Measurements from ENCODE around the gene C18orf63.

DNA sequence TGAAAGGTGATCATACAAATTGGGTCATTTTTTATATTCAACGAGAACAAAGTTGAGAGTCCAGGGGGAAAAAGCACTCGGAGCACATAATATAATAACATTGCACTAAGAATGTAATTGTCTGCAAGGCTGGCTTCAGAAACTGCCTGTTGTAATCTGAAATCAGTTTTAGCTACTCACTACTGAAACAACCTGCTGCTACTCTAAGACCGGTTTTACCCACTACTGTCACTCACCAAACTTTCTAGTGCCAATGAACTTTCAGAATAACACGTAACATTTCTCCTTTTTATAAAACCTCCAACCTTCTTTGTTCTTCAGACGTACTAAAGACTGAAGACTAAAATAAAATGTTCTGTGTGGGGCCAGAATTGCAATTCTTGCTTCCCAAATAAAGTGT, 12.3 kb upstream of the C18orf63 start:
- TF ChIP-seq, protein P1, sequence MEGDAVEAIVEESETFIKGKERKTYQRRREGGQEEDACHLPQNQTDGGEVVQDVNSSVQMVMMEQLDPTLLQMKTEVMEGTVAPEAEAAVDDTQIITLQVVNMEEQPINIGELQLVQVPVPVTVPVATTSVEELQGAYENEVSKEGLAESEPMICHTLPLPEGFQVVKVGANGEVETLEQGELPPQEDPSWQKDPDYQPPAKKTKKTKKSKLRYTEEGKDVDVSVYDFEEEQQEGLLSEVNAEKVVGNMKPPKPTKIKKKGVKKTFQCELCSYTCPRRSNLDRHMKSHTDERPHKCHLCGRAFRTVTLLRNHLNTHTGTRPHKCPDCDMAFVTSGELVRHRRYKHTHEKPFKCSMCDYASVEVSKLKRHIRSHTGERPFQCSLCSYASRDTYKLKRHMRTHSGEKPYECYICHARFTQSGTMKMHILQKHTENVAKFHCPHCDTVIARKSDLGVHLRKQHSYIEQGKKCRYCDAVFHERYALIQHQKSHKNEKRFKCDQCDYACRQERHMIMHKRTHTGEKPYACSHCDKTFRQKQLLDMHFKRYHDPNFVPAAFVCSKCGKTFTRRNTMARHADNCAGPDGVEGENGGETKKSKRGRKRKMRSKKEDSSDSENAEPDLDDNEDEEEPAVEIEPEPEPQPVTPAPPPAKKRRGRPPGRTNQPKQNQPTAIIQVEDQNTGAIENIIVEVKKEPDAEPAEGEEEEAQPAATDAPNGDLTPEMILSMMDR (conservative IDR thresholded peaks at IDR 0.05; ENCODE audit: low read depth in 2 of 2) = no peak
- TF ChIP-seq CREB1 (CRISPR knock-in tag; IDR thresholded peaks at IDR 0.05; ENCODE audit: low read depth) (no peak), REST (IDR thresholded peaks at IDR 0.05; ENCODE audit: unreplicated experiment) (no peak), EZH2phosphoT487 (IDR thresholded peaks at IDR 0.05; ENCODE audit: unreplicated experiment) (no peak), ETS1 (IDR thresholded peaks at IDR 0.05) (no peak), POLR2AphosphoS5 (IDR thresholded peaks at IDR 0.05; ENCODE audit: low read depth) (no peak), EZH2 (IDR thresholded peaks at IDR 0.05; ENCODE audit: low read depth, unreplicated experiment) (no peak), STAT1 (IDR thresholded peaks at IDR 0.05; ENCODE audit: unreplicated experiment) (no peak), ZNF114 (CRISPR knock-in tag; IDR thresholded peaks at IDR 0.05) (no peak), ZNF331 (CRISPR knock-in tag; IDR thresholded peaks at IDR 0.05; ENCODE audit: low read depth) (no peak), JUNB (IDR thresholded peaks at IDR 0.05; ENCODE audit: unreplicated experiment) (no peak), NANOG (IDR thresholded peaks at IDR 0.05; ENCODE audit: borderline replicate concordance) (no peak)
- TF ChIP-seq, protein P2, sequence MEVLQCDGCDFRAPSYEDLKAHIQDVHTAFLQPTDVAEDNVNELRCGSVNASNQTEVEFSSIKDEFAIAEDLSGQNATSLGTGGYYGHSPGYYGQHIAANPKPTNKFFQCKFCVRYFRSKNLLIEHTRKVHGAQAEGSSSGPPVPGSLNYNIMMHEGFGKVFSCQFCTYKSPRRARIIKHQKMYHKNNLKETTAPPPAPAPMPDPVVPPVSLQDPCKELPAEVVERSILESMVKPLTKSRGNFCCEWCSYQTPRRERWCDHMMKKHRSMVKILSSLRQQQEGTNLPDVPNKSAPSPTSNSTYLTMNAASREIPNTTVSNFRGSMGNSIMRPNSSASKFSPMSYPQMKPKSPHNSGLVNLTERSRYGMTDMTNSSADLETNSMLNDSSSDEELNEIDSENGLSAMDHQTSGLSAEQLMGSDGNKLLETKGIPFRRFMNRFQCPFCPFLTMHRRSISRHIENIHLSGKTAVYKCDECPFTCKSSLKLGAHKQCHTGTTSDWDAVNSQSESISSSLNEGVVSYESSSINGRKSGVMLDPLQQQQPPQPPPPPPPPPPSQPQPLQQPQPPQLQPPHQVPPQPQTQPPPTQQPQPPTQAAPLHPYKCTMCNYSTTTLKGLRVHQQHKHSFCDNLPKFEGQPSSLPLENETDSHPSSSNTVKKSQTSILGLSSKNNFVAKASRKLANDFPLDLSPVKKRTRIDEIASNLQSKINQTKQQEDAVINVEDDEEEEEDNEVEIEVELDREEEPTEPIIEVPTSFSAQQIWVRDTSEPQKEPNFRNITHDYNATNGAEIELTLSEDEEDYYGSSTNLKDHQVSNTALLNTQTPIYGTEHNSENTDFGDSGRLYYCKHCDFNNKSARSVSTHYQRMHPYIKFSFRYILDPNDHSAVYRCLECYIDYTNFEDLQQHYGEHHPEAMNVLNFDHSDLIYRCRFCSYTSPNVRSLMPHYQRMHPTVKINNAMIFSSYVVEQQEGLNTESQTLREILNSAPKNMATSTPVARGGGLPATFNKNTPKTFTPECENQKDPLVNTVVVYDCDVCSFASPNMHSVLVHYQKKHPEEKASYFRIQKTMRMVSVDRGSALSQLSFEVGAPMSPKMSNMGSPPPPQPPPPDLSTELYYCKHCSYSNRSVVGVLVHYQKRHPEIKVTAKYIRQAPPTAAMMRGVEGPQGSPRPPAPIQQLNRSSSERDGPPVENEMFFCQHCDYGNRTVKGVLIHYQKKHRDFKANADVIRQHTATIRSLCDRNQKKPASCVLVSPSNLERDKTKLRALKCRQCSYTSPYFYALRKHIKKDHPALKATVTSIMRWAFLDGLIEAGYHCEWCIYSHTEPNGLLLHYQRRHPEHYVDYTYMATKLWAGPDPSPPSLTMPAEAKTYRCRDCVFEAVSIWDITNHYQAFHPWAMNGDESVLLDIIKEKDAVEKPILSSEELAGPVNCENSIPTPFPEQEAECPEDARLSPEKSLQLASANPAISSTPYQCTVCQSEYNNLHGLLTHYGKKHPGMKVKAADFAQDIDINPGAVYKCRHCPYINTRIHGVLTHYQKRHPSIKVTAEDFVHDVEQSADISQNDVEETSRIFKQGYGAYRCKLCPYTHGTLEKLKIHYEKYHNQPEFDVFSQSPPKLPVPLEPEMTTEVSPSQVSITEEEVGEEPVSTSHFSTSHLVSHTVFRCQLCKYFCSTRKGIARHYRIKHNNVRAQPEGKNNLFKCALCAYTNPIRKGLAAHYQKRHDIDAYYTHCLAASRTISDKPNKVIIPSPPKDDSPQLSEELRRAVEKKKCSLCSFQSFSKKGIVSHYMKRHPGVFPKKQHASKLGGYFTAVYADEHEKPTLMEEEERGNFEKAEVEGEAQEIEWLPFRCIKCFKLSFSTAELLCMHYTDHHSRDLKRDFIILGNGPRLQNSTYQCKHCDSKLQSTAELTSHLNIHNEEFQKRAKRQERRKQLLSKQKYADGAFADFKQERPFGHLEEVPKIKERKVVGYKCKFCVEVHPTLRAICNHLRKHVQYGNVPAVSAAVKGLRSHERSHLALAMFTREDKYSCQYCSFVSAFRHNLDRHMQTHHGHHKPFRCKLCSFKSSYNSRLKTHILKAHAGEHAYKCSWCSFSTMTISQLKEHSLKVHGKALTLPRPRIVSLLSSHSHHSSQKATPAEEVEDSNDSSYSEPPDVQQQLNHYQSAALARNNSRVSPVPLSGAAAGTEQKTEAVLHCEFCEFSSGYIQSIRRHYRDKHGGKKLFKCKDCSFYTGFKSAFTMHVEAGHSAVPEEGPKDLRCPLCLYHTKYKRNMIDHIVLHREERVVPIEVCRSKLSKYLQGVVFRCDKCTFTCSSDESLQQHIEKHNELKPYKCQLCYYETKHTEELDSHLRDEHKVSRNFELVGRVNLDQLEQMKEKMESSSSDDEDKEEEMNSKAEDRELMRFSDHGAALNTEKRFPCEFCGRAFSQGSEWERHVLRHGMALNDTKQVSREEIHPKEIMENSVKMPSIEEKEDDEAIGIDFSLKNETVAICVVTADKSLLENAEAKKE (CRISPR knock-in tag; IDR thresholded peaks at IDR 0.05) = no peak
